GM18868 (cell line): ENCODE results near the gene DCLK1.
"Not testable (repeated sequence)": the region's sequence is repeated elsewhere in the genome, so short reads cannot be mapped to it uniquely, and the experiment has no call there.

Experiments used
- ATAC-seq: cut with Tn5 transposase; IDR thresholded peaks from one replicate; pipeline ENCODE4 v1.9.1; 2021; ENCODE audit warnings: mild to moderate bottlenecking, moderate library complexity; ENCODE audit not compliant: unreplicated experiment

DCLK1 gene

DNA sequence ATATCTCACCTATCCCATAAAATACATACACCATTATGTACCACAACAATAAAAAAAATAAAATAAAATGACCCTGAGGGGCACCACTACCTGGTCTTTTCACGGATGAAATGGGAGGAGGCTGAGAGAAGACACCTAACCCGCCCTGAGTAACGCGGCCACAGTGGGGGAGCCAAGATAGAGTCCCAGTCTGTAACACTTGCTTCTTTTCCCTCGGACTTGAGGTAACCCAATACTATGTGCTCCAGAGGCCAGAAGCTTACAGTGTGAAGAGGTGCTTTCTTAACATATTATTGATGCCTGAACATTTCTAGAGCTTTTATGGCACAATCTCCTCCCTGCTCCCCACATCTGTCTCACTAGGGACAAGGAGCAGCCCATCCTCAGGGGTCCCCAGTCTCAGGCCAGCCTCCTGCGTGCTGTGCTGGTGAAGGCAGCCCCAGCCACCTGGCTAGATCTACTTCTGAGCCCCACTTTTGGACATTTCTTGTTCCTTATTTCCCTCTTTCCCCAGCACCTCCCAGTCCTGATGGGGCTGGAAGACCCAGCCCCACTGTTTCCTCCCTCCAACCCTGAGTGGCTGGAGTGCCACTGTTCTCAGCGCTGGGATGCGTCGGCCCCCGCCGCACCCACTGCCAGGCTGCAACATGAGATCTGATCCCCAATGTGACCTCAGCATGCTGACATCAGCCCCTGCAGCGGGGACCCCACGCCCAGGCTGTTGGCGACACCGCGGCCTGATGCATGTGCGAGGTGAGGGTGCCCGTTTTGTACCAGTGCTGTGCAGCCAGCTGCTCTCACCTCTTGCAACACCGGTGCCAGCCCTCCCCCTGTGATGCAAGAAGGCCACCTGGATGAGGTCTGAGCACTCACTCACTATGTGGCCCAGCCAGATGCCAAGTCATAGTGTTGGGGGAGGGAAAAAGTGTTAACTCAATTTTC is 143.3 kb downstream of the DCLK1 start:
- ATAC-seq: no peak

- no peak for ATAC-seq
Observed at GRCh38 chr13:35984776-35985453, 146.3 kb downstream of the DCLK1 start.

- ATAC-seq: no peak
Observed at GRCh38 chr13:35984287-35984686, 146.9 kb downstream of the DCLK1 start.

DNA sequence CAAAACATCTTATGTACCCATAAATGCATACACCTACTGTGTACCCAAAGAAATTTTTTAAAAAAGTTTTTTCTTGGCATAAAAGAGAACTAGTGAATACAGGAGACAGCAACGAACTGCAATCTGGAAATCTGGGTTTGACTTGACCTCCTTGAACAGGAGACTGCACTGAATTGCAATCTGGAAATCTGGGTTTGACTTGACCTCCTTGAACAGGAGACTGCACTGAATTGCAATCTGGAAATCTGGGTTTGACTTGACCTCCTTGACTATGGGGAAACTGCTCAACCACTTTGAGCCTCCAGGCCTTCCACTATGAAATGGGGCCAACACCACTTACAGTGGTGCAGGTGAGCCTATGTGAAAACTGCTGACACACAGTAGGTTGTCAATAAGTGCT is 147.5 kb downstream of the DCLK1 start:
- ATAC-seq: not testable (repeated sequence)

DNA sequence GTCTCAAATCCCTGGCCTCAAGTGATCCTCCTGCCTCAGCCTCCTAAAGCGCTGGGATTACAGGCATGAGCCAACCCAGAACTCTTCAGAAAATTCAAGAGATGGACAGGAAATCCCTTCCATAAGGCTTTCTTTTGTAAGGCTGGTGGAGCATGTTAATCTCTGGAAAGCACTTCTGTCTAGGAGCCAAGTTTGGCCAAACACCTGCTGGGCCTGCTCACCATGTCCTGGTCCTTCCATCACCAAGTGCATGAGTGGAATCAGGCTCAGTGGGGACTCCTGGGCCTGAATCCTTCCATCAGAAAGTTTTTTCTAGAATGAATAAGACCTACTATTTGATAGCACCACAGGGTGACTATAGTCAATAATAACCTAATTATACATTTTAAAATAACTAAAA is 148.0 kb downstream of the DCLK1 start:
- no peak for ATAC-seq

DNA sequence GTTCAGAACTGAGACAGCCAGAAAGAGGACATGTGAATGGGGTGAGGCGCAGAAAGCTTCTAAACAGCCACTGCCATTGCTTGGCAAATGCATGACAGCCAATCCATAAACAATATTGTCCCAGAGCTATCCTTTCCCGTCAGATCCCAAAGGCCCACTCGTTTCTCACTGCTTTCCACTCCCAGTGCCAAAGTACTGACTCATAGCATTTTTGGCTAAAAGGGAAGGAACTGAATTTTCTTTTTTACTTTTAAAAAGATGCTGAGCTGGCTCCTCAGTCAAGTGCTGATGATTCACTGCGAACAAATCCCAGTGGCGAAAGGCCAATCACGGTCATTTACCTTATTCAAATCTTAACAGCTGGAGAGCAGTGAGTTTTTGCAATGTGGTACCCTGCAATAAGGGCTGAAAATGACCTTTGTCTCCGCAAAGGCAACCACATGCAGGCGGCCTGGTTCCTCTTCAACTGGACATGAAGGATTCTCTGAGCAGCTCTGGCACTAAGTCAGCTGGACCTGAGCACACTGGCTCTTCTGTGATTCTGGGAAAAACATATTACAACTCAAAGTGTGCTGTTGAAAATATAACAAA is 151.7 kb downstream of the DCLK1 start:
- ATAC-seq: no peak

DNA sequence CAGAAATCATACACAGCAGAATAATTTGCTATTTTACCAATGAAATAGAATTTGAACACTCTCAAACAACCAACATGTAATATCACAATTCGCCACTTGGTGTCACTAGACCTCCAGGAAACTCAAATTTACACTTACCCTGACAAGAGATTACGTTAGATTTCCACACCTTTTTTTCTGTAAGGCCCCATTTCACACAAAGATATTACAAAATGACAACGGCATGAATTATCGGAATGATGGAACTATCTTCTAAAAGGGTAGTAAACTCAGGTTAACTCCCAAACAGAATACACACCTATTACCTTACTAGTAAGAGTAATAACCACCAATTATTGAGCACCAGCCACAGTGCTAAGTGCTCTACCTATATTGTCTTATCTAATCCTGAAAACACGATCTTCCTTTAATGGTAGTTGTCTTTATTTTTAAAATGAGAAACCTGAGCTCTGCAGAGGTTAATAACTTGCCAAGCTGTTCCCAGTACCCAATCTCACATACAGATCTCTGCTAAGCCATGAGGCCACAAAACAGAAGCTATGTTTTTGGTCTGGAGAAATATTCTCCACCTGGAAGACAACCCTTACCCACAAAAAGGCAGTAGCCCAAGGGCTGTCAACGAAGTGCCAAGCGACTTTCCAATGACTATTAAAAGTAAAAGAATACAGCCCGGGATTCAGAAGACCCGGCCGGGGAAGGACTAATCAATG is 152.4 kb downstream of the DCLK1 start:
- peak; percentile 49 for ATAC-seq

DNA sequence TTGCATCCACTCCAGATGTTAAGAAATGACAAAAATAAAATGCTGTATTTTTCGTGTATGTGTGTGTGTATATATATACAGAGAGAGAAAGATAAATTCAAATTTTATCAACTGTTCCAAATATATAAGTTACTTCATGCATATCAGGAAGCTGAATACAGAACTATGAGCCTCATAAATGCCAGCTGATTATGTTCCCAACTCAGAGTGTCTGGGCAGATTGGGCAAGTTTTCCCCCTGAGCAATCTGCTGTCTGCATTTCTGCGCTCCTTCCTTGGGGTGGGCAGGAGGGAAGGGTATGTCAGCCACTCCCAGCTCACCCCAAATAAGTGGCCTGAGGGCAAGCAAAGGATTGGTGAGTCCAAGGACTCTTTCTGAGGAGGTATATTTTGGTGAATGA is 154.1 kb downstream of the DCLK1 start:
- ATAC-seq: no peak

GRCh38 chr13:35976126-35976525 is 155.1 kb downstream of the DCLK1 start:
- no peak for ATAC-seq

- not testable (repeated sequence) for ATAC-seq
Observed at GRCh38 chr13:35966951-35967350, 164.2 kb downstream of the DCLK1 start.

GRCh38 chr13:35966024-35966423 is 165.2 kb downstream of the DCLK1 start:
- ATAC-seq: no peak

- ATAC-seq: no peak
Observed at GRCh38 chr13:35965226-35965927, 165.8 kb downstream of the DCLK1 start.

GRCh38 chr13:35964863-35965180 is 166.4 kb downstream of the DCLK1 start:
- ATAC-seq: no peak

GRCh38 chr13:35964011-35964862 is 166.9 kb downstream of the DCLK1 start:
- ATAC-seq: no peak

DNA sequence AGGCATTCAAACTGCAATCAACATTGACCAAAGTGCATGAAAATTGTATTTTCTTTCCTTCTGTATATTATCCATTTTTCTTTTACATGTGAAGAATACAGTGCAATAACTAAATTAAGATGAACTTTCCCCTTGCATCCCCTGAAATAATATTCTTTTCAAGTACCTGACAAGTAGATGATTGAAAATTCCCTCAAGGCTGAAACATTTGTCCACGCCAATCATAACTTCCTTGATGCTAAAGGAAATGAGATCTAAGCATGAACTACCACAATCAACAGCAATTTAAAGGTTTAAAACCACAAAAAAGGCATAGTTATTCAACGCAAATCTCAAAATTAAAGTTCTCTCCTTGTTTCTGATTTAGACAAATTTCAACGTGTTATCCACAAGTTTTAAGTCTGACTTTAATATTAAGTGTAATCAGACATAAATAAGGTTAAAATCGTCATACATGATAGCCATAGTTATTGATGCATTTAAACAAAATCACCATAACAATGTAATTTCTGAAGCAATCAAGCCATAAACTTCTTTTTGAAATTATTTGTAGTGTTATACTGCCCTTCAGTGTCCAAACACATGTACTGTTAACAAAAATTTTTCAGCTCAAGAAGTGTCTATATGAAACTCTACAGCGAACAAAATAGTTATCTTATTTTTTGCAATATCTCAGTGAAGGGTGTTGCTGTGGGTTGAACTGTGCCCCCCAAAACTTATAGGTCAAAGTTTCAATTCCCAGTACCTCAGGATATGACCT is 169.5 kb downstream of the DCLK1 start:
- no peak for ATAC-seq

DNA sequence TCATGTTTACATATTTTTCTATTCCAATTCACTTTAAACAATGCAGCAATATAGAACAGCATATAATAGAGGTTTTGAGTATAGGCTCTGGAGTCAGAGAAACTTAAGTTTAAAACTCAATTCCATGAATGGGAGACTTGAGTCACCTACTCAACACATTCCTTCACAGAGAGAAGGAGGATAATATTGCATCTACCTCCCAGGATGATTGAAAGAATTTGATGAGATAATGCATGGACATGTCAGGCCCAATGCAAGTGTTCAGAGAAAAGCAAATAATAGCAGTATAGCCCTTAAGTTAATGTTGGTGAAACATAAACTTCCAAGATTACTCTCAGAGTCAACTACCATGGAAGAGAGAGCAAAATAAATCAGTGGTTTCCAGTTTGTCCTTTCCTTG is 170.2 kb downstream of the DCLK1 start:
- ATAC-seq: no peak

- ATAC-seq: no peak
Observed at GRCh38 chr13:35957996-35958395, 173.2 kb downstream of the DCLK1 start.

GRCh38 chr13:35957241-35957731 is 173.9 kb downstream of the DCLK1 start:
- ATAC-seq: no peak

- ATAC-seq: no peak
Observed at GRCh38 chr13:35956074-35956473, 175.1 kb downstream of the DCLK1 start.
